NT2/D1 (cell line): Measurements from ENCODE around the gene KCNK4.

ENCODE experiments used
- SUZ12 ChIP-seq: IDR thresholded peaks from 2 replicates; pipeline ENCODE4 v1.6.1; 2011; ENCODE audit not compliant: insufficient read length, insufficient read depth; ENCODE audit errors: extremely low read depth
- ZNF274 ChIP-seq: IDR thresholded peaks from 2 replicates; pipeline ENCODE4 v1.6.1; 2011; ENCODE audit warnings: mild to moderate bottlenecking, low read depth, low read length

DNA sequence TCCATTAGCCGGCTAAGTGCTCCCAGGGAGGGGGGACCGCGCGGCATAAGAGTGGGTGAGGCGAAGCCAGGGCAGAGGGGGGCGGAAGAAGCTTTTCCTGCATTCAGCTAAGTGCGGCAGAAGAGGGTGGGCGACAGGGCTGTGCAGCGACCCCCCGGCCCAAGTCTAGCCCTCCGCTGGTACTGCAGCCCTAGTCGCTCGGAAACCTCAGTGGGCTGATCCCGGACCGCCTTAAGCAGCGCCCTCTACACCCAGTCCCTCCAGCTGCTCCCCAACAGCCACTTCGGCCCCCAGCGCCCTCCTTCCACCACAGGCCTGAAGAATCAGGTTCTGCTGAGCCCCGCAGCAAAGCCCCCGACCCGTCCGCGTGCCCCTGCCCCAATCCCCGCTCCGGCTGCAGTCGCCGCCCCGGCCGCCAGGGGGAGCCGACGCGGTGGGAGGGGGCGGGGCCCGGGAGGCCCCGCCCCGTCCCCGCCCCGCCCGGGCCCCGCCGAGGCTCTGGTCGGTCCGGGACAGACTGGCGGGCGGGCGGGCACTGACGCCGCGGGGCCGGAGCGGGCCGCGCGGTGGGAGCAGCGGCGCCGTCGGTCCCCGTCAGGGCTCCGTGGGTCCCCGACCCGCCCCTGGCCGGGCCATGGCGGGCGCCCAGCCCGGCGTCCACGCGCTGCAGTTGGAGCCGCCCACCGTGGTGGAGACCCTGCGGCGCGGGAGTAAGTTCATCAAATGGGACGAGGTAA, 39.9 kb upstream of the KCNK4 start, which contains the start of gene PLCB3:
- no peak for TF ChIP-seq ZNF274
- TF ChIP-seq SUZ12, result no peak
